ENCODE data around the gene EIF4B.

- TF ChIP-seq CTCF (conservative IDR thresholded peaks at IDR 0.05 in 1 of 2, IDR thresholded peaks at IDR 0.05 in 1 of 2; ENCODE audit: extremely low read depth in 1 of 2, insufficient read depth in 1 of 2, low read depth in 1 of 2, low read length in 2 of 2), result no peak
- TF ChIP-seq EZH2 (IDR thresholded peaks at IDR 0.05; ENCODE audit: borderline replicate concordance, low read length), result no peak
Measured at GRCh38 chr12:53070877-53071492, 64.7 kb downstream of the EIF4B start.

Data from mammary epithelial cell (primary cell).